NCI-H187 treated with DMSO at 0.1 percent for 48 hours (cell line): Measurements from ENCODE around the gene DNAJC22.
"Not testable (repeated sequence)": the region's sequence is repeated elsewhere in the genome, so short reads cannot be mapped to it uniquely, and the experiment has no call there.

Source experiments
- DNase-seq: peaks from one replicate; lab custom pipeline; 2025; lab: John Stamatoyannopoulos, UW

Gene DNAJC22

GRCh38 chr12:49370539-49370938, 23.9 kb downstream of the DNAJC22 start:
- no peak for DNase-seq

GRCh38 chr12:49375406-49375805, 28.7 kb downstream of the DNAJC22 start:
- no peak for DNase-seq

GRCh38 chr12:49377386-49377785, 30.7 kb downstream of the DNAJC22 start:
- no peak for DNase-seq

GRCh38 chr12:49380184-49380583, 33.5 kb downstream of the DNAJC22 start:
- not testable (repeated sequence) for DNase-seq

GRCh38 chr12:49388682-49389386, 42.1 kb downstream of the DNAJC22 start:
- DNase-seq, result no peak

GRCh38 chr12:49389387-49389703, 42.7 kb downstream of the DNAJC22 start:
- DNase-seq, result no peak

GRCh38 chr12:49397000-49397399, 50.3 kb downstream of the DNAJC22 start:
- DNase-seq, result no peak

GRCh38 chr12:49400304-49400703, 53.6 kb downstream of the DNAJC22 start:
- no peak for DNase-seq
